GM21360 (cell line): Measurements from ENCODE around the gene P2RY12.
A peak's percentile ranks its signal among the peaks of the same experiment; 100 is the strongest.

Experiments
- ATAC-seq: cut with Tn5 transposase; IDR thresholded peaks from one replicate; pipeline ENCODE4 v1.9.1; 2021; ENCODE audit warnings: mild to moderate bottlenecking, moderate library complexity; ENCODE audit not compliant: unreplicated experiment

P2RY12 gene

GRCh38 chr3:151350656-151351055 is 33.9 kb downstream of the P2RY12 start:
- no peak for ATAC-seq

GRCh38 chr3:151347432-151347831 is 37.1 kb downstream of the P2RY12 start:
- ATAC-seq = no peak

DNA sequence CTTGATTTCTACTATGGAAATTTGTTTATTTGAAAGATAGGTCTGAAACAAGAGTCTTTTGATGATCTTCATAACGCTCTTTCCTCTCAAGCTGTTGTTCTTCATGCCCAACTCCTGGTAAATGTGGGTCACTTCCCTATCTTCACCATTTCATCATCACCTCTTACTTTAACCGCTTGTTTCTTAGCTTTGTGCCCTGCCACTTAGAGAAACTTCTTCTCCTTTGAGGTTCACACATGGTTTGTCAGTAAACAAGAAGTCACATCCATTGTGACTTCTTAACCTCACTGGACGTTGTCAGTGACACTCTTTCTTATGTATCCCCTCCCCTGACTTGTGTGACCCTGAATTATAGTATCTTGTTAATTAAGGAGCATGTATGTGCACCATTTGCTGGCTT is 38.3 kb downstream of the P2RY12 start:
- ATAC-seq = no peak

- ATAC-seq = no peak
Observed at GRCh38 chr3:151345859-151346258, 38.7 kb downstream of the P2RY12 start.

GRCh38 chr3:151331696-151332095 is 52.9 kb downstream of the P2RY12 start:
- no peak for ATAC-seq

- ATAC-seq = no peak
Observed at GRCh38 chr3:151330899-151331298, 53.7 kb downstream of the P2RY12 start.

DNA sequence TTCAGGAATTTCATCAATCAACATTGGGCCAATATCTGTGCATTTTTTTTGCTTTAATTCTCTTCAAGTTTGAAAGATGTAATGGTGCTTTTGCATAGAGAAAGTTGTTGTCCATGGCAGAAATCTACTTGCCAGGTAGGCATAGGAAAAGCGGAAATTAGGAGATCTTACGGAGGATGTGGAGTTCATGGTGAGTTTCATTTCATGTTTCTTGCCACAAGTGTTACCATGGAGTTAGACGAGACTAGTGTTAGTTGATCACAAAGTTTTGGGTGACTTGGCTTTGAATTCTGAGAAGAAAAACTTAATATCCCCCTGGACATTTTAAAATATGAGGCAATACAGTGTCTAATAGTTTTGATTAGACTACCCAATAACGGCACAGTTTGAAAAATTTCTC is 54.2 kb downstream of the P2RY12 start:
- ATAC-seq = no peak

GRCh38 chr3:151329363-151329762 is 55.2 kb downstream of the P2RY12 start, which contains the start of gene P2RY13:
TSS of gene P2RY13 (minus strand) at chr3:151329549. CDS start at chr3:151329528, 21 bp downstream.
- ATAC-seq = no peak

DNA sequence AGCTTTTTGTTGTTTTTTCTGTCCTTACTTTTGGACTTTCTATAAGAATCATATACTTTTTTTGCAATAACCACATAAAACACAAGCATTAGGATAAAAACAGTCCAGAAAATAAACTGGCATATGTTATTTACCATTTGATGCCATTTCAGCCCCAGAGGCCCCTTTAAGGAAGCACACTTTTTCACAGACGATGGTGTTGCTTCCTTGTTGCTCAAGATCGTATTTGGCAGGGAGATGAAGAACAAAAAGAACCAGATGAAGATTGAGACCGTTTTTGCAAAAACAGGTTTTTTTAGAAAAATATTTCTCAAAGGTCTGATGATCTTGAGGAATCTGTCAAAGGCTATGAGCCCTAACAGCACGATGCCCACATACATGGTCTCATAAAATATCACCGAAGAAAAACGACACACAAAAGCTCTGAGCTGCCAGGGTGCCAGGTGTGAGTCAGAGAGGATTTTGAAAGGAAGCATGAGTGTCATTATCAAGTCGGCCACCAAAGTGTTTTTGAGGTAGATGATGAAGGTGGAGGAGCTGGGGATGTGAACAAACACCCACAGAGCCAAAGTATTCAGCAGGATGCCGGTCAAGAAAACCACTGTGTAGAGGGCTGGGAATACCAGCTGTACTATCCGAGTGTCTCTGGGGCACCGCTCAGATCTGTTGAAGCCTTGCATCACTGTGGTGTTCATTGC is 56.1 kb downstream of the P2RY12 start:
- peak; percentile 57 for ATAC-seq

DNA sequence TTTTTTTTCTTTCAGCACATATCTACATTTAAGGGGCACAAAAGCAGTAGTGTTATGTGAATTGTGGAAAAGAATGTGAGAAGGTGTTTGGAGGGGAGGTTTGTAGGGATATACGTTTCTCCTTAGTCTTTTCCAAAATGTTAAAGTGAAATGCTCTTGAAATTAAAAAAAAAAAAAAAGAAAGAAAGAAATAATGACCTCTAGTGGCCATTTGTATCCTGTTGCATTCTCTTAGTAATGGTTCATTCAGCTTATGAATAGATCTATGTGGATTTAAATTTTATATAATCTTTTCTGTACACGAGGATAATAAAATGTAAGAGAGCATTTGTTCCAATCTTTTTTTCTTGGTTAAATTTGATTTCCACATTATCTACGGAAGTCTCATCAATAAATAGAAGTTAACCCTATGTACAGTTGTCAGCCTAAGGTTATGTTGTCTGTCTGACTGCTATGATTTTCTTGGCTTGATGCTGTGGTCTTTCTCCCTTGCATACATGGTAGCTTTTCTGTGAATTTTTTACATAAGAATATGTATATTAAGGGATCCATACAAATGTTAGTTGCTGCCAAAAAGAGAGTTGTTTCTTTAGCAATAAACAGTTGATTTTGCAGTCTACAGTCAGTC is 56.9 kb downstream of the P2RY12 start:
- no peak for ATAC-seq

GRCh38 chr3:151322511-151322910 is 62.0 kb downstream of the P2RY12 start:
- ATAC-seq = no peak

DNA sequence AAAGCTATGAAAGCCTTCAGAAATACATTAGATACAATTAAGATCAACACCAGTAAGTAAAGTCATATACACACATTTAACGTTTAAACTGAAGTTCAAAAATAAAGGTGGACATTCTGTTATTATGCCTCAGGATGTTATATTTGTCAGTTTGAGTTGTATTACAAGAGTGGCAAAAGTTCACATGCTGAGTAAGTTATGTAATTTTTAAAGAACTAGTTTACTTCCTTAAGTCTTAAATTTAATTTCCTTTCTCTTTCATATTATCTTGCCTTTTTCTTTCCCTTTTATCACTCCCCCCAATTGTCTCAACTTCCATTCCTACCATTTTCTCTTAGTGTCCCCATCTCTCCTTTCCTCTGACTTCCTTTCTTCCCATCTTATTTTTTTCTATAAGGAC is 63.0 kb downstream of the P2RY12 start:
- ATAC-seq = no peak

GRCh38 chr3:151320131-151320530 is 64.4 kb downstream of the P2RY12 start:
- ATAC-seq = no peak

DNA sequence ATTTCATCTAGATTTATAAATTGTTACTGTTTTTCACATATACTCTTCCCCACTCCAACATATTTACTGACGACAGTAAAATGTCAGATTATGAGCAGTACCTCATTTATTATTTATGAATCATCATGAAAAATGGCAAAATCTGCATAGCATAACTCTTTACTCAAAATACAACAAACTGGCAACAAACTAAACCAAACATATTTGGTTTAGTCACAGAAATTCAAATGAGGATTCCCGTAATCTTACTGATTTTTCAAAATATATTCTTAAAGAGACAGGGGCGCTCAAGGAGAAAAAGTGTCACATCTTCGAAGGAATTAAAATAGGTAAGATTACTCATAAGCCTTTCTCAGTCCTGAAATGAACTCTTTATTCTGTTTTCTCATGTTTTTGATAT is 64.9 kb downstream of the P2RY12 start:
- no peak for ATAC-seq

DNA sequence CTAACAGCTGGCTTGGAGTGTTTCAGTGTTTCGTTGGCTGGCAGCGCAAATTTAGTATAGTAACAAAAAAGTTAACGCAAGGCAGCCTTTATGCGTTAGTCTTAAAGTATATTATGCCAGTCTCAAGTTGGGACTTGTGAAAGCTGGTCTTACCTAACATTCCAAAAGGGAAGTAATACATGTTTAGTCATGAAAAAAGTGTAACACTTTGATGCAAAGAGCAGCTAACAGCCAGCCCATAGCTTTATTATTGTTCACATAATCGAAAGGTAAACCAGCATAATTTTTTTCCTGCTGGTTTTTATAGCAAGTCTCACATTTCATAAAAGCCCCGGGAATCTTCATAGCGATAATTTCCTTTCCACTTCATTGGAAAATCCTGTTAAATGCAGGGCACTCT is 65.6 kb downstream of the P2RY12 start:
- ATAC-seq = no peak

DNA sequence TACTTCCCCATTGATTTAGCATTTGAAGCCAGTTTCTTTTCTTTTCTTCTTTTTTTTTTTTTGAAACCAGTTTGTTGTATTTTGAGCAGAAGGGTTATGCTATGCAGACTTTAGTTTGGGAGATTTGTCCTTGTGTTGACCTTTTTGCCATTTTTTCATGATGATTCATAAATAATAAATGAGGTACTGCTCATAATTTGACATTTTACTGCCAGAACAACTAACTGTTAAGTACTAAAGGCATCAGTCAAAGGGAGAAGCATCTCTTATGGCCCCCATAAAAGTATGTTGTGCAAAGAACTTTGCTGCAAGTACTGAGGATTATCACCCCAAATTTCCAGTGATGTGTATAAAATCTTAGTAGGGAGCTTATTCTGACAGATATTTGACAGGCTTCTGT is 66.2 kb downstream of the P2RY12 start:
- ATAC-seq = no peak

DNA sequence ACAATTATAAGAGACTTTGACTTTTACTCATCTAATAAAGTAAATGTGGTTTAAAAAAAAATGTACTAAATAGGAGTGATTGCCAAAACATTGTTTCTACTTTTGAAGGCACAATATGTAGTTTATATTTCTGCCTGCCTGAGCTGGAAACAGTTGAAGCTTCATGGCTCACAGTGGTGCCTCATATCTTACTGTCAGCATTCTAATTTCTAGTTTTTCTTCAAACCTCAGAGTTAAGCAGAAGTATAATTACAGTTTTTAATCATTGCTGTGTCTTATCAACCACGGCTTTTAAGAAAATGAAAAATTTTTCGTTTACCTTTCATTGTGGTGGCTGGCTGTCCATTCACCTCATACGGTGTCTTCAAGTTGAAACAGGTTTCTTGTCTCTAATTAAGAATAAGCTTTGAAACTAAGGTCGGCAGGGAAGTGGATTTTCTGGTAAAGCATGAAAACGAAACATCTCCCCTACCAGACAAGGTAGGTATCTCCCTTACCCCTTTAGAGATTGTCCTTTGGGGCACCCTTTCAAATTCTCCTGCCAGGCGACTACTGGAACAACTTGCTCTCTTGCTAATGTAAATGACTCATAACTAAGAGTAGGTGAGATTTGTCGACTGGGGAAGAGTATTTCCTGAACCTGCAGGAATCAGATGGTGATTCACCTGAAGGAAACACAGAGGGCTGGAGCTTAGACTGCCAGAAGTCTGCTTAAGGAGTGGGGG is 68.1 kb downstream of the P2RY12 start, which contains the start of gene GPR87:
Gene GPR87, minus strand, starts transcription at position 554 of the 725 bp plus-strand sequence. CDS start 16,720 bp downstream, outside the sequence.
- ATAC-seq = no peak

DNA sequence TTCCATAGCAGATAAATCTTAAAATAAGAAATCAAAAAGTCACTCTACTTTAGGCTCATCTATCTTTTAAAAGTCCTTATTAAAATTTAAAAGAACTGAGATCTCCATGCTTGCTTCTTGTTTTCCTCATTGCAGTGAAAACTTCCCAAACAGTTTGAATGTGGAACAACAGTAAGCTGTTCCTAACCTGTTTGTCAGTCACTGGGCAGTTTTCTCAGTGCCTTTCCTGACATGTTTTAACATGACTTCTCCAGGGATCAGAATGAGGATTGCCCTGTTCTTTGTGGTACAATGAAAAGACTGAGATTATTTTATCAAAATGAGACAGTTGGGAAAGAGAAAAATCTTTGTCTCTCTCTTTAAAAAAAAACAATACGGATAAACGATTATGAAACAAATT is 68.7 kb downstream of the P2RY12 start:
- no peak for ATAC-seq

DNA sequence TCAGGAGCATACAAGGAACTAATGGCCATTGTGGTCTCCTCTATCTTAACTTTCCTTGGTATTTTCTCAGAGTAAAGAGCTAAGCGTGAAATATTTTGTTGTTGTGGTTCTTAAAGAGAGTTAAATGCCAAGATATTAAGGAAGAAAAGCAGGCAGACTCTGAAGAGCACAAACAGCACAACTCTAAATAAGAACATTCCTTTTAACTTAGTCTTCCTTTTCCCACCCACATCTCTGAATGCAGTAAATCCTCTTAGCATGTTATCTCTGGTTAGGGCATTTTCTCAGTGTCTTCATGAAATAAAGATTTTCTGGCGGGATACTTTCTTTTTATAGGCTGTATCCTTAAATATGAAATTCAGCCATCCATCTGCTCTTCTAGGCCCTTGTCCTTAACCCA is 69.4 kb downstream of the P2RY12 start:
- no peak for ATAC-seq

DNA sequence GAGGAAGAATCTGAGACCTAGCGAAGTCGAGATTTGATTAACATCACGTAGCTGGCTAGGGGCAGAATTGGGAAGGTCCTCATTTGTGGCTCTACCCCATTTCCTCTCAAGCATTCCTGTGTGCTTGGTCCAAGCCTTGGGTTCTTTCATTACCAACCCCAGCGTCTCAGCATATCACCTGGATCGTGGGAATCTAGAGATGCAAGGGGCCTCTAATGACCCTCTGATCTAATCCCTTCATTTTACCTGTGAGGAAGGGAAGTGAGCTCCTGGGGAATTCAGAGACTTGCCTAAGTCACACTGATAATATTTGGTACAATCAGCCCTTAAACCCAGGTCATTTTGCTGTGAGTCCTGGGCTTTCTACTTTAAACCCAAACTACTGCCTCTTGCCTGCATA is 70.0 kb downstream of the P2RY12 start:
- no peak for ATAC-seq

- no peak for ATAC-seq
Observed at GRCh38 chr3:151314137-151314536, 70.4 kb downstream of the P2RY12 start.

DNA sequence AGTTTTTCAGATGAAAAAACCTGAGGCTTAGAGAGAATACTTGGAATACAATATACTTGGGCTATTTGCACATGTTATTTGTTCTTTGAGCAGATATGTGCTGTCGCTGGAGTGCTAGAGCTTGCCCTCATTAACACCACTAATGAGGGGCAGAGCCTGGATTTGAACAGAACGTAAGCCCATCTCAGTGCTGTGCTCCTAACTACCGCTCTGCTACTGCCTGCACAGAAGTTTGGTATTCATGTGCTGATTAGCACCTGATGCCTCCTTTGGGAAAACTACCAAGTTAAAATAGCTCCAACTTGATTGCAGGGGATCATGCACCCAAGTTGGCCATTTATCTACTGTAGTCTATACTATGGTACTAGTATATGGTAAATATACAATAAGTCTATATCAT is 71.6 kb downstream of the P2RY12 start:
- ATAC-seq = no peak
